Mesangial cell (primary cell): Measurements from ENCODE around the gene SRD5A2. TPM values are rescaled to one million over a fixed set of nuclear protein-coding genes. Genes with fewer than 3 reads are reported as not detected.

Experiments used
- total RNA-seq: library from RNA; depleted of rRNA; stranded (reverse); fragments of >200 nt; gene quantifications from 2 replicates; pipeline ENCODE4 v1.2.3, GENCODE V29; 2015

SRD5A2 gene
- not detected in 2 replicates for total RNA-seq

GRCh38 chr2:31580321-31581117 is at the start of gene SRD5A2:
Gene SRD5A2 (minus strand): TSS chr2:31580938. CDS start chr2:31580900, 38 bp downstream.

Other genes starting within 250 kb of the SRD5A2 start
- gene XDH, start 166.2 kb downstream of the SRD5A2 start, total RNA-seq = 0.51 and 0.81 TPM in 2 replicates